IMR-90 (cell line): ENCODE data around the gene NAPEPLD.

Experiments
- CTCF ChIP-seq: conservative IDR thresholded peaks from 2 replicates; pipeline ENCODE4 v1.5.1; 2012; ENCODE audit warnings: mild to moderate bottlenecking, low read depth, low read length, improper control_type of control experiment
- POLR2A ChIP-seq: IDR thresholded peaks from 2 replicates; pipeline ENCODE4 v1.6.1; 2012; ENCODE audit warnings: mild to moderate bottlenecking, low read depth, low read length
- USF2 ChIP-seq: fragments of 150-350 bp; IDR thresholded peaks from 2 replicates; pipeline ENCODE4 v1.6.1; 2017; ENCODE audit warnings: mild to moderate bottlenecking, antibody characterized with exemption, low read length, low read depth

- TF ChIP-seq CTCF (no peak), USF2 (no peak), POLR2A (no peak)
Observed at GRCh38 chr7:103130901-103131624, 17.8 kb downstream of the NAPEPLD start.
